PFSK-1 (cell line): ENCODE data around the gene FUT4.

ENCODE experiments used
- FOXP2 ChIP-seq: optimal IDR thresholded peaks from 2 replicates; pipeline ENCODE3; 2011; ENCODE audit warnings: borderline replicate concordance, control low read depth, inconsistent platforms; ENCODE audit not compliant: insufficient read depth; ENCODE audit errors: extremely low read length, extremely low read depth
- POLR2AphosphoS5 ChIP-seq: IDR thresholded peaks from 2 replicates; pipeline ENCODE4 v1.6.1; 2012; ENCODE audit warnings: low read depth, mild to moderate bottlenecking, control low read depth, low read length, moderate library complexity
- SIN3A ChIP-seq: IDR thresholded peaks from 2 replicates; pipeline ENCODE4 v1.6.1; 2012; ENCODE audit warnings: mild to moderate bottlenecking, low read length, moderate library complexity, borderline replicate concordance; ENCODE audit not compliant: insufficient read depth
- TAF1 ChIP-seq: IDR thresholded peaks from 2 replicates; pipeline ENCODE4 v1.6.1; 2012; ENCODE audit warnings: low read length, control low read depth, borderline replicate concordance; ENCODE audit not compliant: insufficient read depth

- no peak for TF ChIP-seq TAF1
- TF ChIP-seq FOXP2 = no peak
- TF ChIP-seq POLR2AphosphoS5 = no peak
- no peak for TF ChIP-seq SIN3A
Observed at GRCh38 chr11:94563176-94563847, 19.6 kb downstream of the FUT4 start.
